H1 (cell line): Measurements from ENCODE around the gene GATAD2B. TPM values are rescaled to one million over a fixed set of nuclear protein-coding genes. Genes with fewer than 3 reads are reported as not detected.
A peak's percentile ranks its signal among the peaks of the same experiment; 100 is the strongest.

Experiments
- ASH2L ChIP-seq: fragments of 200-600, 300-600 bp; sonication (generic); IDR thresholded peaks from one replicate; pipeline ENCODE4 v1.7.1; 2017; ENCODE audit warnings: low read length
- BACH1 ChIP-seq: IDR thresholded peaks from 2 replicates; pipeline ENCODE4 v1.6.1; 2012; ENCODE audit warnings: low read length, improper control_type of control experiment
- BRCA1 ChIP-seq: IDR thresholded peaks from 2 replicates; pipeline ENCODE4 v1.6.1; 2012; ENCODE audit warnings: low read depth, low read length, improper control_type of control experiment
- CBX5 ChIP-seq: fragments of 300-800, 300-1000 bp; sonication (generic); IDR thresholded peaks from 2 replicates; pipeline ENCODE4 v1.7.1; 2016; ENCODE audit warnings: antibody characterized with exemption, low read length, low read depth
- EGR1 ChIP-seq: IDR thresholded peaks from 2 replicates; pipeline ENCODE4 v1.6.1; 2011; ENCODE audit warnings: low read depth, low read length, borderline replicate concordance
- EP300 ChIP-seq, 2 experiments: IDR thresholded peaks; 1 replicate in 1 of 2; 2 replicates in 1 of 2; pipeline ENCODE4 v1.6.1; 2011 to 2012; ENCODE audit warnings: low read depth in 2 of 2, low read length in 2 of 2, mild to moderate bottlenecking in 2 of 2, borderline replicate concordance in 1 of 2, inconsistent platforms in 1 of 2, moderate library complexity in 1 of 2
- EZH2 ChIP-seq: fragments of 200-600 bp; sonication (generic); IDR thresholded peaks from 2 replicates; pipeline ENCODE4 v1.7.1; 2012; ENCODE audit warnings: low read depth, mild to moderate bottlenecking, moderate library complexity, low read length, inconsistent platforms; ENCODE audit not compliant: severe bottlenecking
- FOSL1 ChIP-seq: IDR thresholded peaks from 2 replicates; pipeline ENCODE4 v1.6.1; 2011; ENCODE audit warnings: mild to moderate bottlenecking, low read depth, low read length, moderate library complexity; ENCODE audit not compliant: insufficient read depth
- JUN ChIP-seq: IDR thresholded peaks from 2 replicates; pipeline ENCODE4 v1.6.1; 2011; ENCODE audit warnings: low read depth, mild to moderate bottlenecking, improper control_type of control experiment, low read length
- KDM5A ChIP-seq: fragments of 200-600 bp; IDR thresholded peaks from 2 replicates; pipeline ENCODE4 v1.7.1; 2012; ENCODE audit warnings: mild to moderate bottlenecking, low read length, inconsistent platforms, mixed read lengths
- MAFK ChIP-seq: IDR thresholded peaks from 2 replicates; pipeline ENCODE4 v1.6.1; 2012; ENCODE audit warnings: low read depth, mild to moderate bottlenecking, improper control_type of control experiment, low read length
- PHF8 ChIP-seq: fragments of 200-600 bp; sonication (generic); conservative IDR thresholded peaks from 2 replicates; pipeline ENCODE4 v1.7.1; 2012; ENCODE audit warnings: low read depth, mild to moderate bottlenecking, inconsistent platforms, low read length, moderate library complexity
- POLR2AphosphoS5 ChIP-seq: IDR thresholded peaks from 2 replicates; pipeline ENCODE4 v1.6.1; 2011; ENCODE audit warnings: low read depth, low read length
- RFX5 ChIP-seq: IDR thresholded peaks from 2 replicates; pipeline ENCODE4 v1.6.1; 2011; ENCODE audit warnings: low read depth, low read length, improper control_type of control experiment, borderline replicate concordance
- RXRA ChIP-seq: IDR thresholded peaks from 2 replicates; pipeline ENCODE4 v1.6.1; 2011; ENCODE audit warnings: low read depth, mild to moderate bottlenecking, low read length, moderate library complexity; ENCODE audit not compliant: insufficient read depth
- SIN3A ChIP-seq, 2 experiments: IDR thresholded peaks in 1 of 2; conservative IDR thresholded peaks in 1 of 2; 2 replicates each; pipeline ENCODE4 v1.6.1; 2011 to 2012; ENCODE audit warnings: low read length in 2 of 2, improper control_type of control experiment in 1 of 2, low read depth in 1 of 2, mild to moderate bottlenecking in 1 of 2
- SIRT6 ChIP-seq: IDR thresholded peaks from one replicate; pipeline ENCODE4 v1.7.1; 2012; ENCODE audit warnings: low read length, inconsistent platforms
- SP4 ChIP-seq: IDR thresholded peaks from 2 replicates; pipeline ENCODE4 v1.6.1; 2012; ENCODE audit warnings: low read length, inconsistent platforms
- TAF7 ChIP-seq: optimal IDR thresholded peaks from 2 replicates; pipeline ENCODE3; 2011; ENCODE audit warnings: low read depth, mild to moderate bottlenecking, inconsistent platforms, low read length, moderate library complexity, borderline replicate concordance
- TCF12 ChIP-seq: IDR thresholded peaks from 2 replicates; pipeline ENCODE4 v1.6.1; 2011; ENCODE audit warnings: low read depth, mild to moderate bottlenecking, low read length
- TEAD4 ChIP-seq: IDR thresholded peaks from 2 replicates; pipeline ENCODE4 v1.6.1; 2012; ENCODE audit warnings: low read depth, low read length, inconsistent platforms, mixed read lengths
- YY1 ChIP-seq: IDR thresholded peaks from 2 replicates; pipeline ENCODE4 v1.6.1; 2011; ENCODE audit warnings: low read depth, mild to moderate bottlenecking, low read length
- polyA plus RNA-seq, 7 experiments: library from polyadenylated mRNA; depleted of rRNA in 3 of 7; stranded (reverse) in 5 of 7; unstranded in 2 of 7; fragments of >200 nt in 5 of 7; fragments of 200-250 nt in 2 of 7; gene quantifications; 1 replicate in 5 of 7; 2 replicates in 1 of 7; 4 replicates in 1 of 7; pipeline versions ENCODE4 v1.2.1 to v1.2.3, GENCODE V29; 2011 to 2013; ENCODE audit warnings: missing spikeins in 2 of 7, mixed read lengths in 2 of 7
- total RNA-seq: library from RNA; stranded (reverse); fragmentation: NEBNext Ultra II Directional; extraction: Animal tissue kit (Norgen Biotek cat#: 25700); gene quantifications from 2 replicates; pipeline ENCODE4 v1.2.1, GENCODE V29; 2021
- TF ChIP-seq, protein P1 (sequence below): IDR thresholded peaks from 2 replicates; pipeline ENCODE4 v1.6.1; 2011; ENCODE audit warnings: low read length, improper control_type of control experiment

GATAD2B gene
- total and polyA plus RNA-seq, 2 of the 8 experiments (the other 6 are each of a cell fraction or from before 2014, with no cell fraction given) = 8.4 to 39.1 TPM

GRCh38 chr1:153946622-153947241 lies 24.0 kb upstream of the GATAD2B start, which contains the start of gene DENND4B (continued):
- TF ChIP-seq SP4 (no peak; the same call in 1 of the 2 replicates), PHF8 (no peak), RFX5 (no peak), YY1 (no peak), JUN (no peak), BACH1 (no peak), TAF7 (peak; percentile 54), SIRT6 (no peak), MAFK (no peak), CBX5 (no peak), RXRA (peak; percentile 95), SIN3A (conservative IDR thresholded peaks at IDR 0.05 in 1 of 2, IDR thresholded peaks at IDR 0.05 in 1 of 2; ENCODE audit: low read depth in 1 of 2, low read length in 2 of 2) (peak in 1 of 2 experiments; percentile 82; a peak in 2 of 4 replicates), TCF12 (0 out of 2 replicates have a peak, but pooled peaks have one; percentile 56), EGR1 (no peak), TEAD4 (no peak), EP300 (IDR thresholded peaks at IDR 0.05; ENCODE audit: borderline replicate concordance in 1 of 2, low read depth in 2 of 2, low read length in 2 of 2) (peak in 1 of 2 experiments; percentile 50; a peak in 1 of 3 replicates), FOSL1 (no peak), EZH2 (no peak), BRCA1 (no peak), POLR2AphosphoS5 (no peak; the same call in 1 of the 2 replicates), KDM5A (no peak), ASH2L (no peak)
- TF ChIP-seq, protein P1, sequence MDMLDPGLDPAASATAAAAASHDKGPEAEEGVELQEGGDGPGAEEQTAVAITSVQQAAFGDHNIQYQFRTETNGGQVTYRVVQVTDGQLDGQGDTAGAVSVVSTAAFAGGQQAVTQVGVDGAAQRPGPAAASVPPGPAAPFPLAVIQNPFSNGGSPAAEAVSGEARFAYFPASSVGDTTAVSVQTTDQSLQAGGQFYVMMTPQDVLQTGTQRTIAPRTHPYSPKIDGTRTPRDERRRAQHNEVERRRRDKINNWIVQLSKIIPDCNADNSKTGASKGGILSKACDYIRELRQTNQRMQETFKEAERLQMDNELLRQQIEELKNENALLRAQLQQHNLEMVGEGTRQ = no peak; the same call in 1 of the 2 replicates
